ENCODE data around the gene TET3. TPM values are rescaled to one million over a fixed set of nuclear protein-coding genes. Genes with fewer than 3 reads are reported as not detected.
A peak's percentile ranks its signal among the peaks of the same experiment; 100 is the strongest.

The TET3 gene
- polyA plus RNA-seq, 2 donors = 4.5 to 6.7 TPM

- WGBS, 2 donors = 11% methylated on average over 24 of the region's 24 CpGs
- peak overlapping the region; percentile 58 to 62 for H3K4me3 ChIP-seq (ENCODE audit: low read depth in 1 of 2, low read length in 2 of 2)
- peaks cover 18 to 35% of the 10 kb centered on the region in 2 donors for H3K4me1 ChIP-seq (ENCODE audit: control insufficient read depth in 2 of 2, insufficient read depth in 2 of 2, low read length in 1 of 2)
- no peaks in the 10 kb centered on the region for H3K27me3 ChIP-seq (ENCODE audit: control insufficient read depth in 1 of 2, insufficient read depth in 2 of 2, low read length in 2 of 2)
- peaks cover 0 to 8% of the 10 kb centered on the region in 2 donors for H3K36me3 ChIP-seq (ENCODE audit: control insufficient read depth in 2 of 2, insufficient read depth in 2 of 2, low read length in 1 of 2)
- no peak overlapping the region for H3K27ac ChIP-seq (ENCODE audit: low read depth in 2 of 2, low read length in 1 of 2)
- H3K9me3 ChIP-seq (ENCODE audit: control insufficient read depth in 2 of 2, insufficient read depth in 1 of 2, low read depth in 1 of 2, low read length in 1 of 2) = no peaks in the 10 kb centered on the region
Observed at GRCh38 chr2:74001781-74002504, 17.2 kb downstream of the TET3 start.

- Histone ChIP-seq H3K4me1 (ENCODE audit: control insufficient read depth in 2 of 2, insufficient read depth in 2 of 2, low read length in 1 of 2) (peaks cover 18 to 35% of the 10 kb centered on the region in 2 donors), H3K4me3 (ENCODE audit: low read depth in 1 of 2, low read length in 2 of 2) (peak overlapping the region; percentile 58 to 62), H3K36me3 (ENCODE audit: control insufficient read depth in 2 of 2, insufficient read depth in 2 of 2, low read length in 1 of 2) (peaks cover 0 to 8% of the 10 kb centered on the region in 2 donors), H3K27ac (ENCODE audit: low read depth in 2 of 2, low read length in 1 of 2) (peak overlapping the region; percentile 23 to 63), H3K9me3 (ENCODE audit: control insufficient read depth in 2 of 2, insufficient read depth in 1 of 2, low read depth in 1 of 2, low read length in 1 of 2) (no peaks in the 10 kb centered on the region), H3K27me3 (ENCODE audit: control insufficient read depth in 1 of 2, insufficient read depth in 2 of 2, low read length in 2 of 2) (no peaks in the 10 kb centered on the region)
- 4% methylated on average over 63 to 68 of the region's 68 CpGs for whole genome bisulfite sequencing, 2 donors
Observed at GRCh38 chr2:74002505-74003421, 18.1 kb downstream of the TET3 start.

DNA sequence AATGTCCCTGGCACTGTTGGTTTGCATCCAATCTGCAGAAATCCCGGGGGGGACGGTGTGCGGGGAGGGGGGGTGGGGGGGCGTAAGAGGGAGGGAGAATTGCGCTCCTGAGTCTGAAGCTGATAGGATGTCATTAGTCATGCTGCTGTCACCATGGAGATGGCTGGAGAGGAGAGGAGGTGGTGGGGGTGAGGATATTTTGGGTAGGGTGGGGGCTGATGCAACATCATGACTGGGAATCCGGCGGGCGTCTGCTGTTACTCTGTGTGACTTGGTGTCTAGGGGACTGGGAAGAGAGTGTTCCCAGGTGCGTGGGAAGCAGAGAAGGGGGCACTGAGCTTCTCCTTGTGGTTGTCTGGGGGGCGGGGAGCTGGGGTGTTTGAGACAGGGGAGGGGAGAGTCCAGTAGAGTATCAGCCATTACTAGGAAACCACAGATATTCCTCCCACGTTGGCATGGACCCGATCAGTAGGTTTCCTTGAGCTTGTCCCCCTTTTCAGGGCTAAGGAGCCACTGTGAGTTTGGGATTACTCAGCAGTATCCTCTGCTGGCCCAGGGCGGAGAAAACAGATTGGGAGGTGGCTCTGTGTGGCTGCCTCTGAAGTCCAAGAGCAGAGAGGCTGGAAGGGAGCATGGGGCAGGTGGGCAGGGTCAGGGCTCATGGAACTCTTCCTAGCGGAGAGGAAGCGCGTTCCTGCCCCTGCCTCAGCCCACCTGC, 18.9 kb downstream of the TET3 start:
- no peaks in the 10 kb centered on the region for H3K9me3 ChIP-seq (ENCODE audit: control insufficient read depth in 2 of 2, insufficient read depth in 1 of 2, low read depth in 1 of 2, low read length in 1 of 2)
- H3K4me3 ChIP-seq (ENCODE audit: low read depth in 1 of 2, low read length in 2 of 2) = peak overlapping the region in 1 of 2 donors; percentile 62
- H3K27me3 ChIP-seq (ENCODE audit: control insufficient read depth in 1 of 2, insufficient read depth in 2 of 2, low read length in 2 of 2) = no peaks in the 10 kb centered on the region
- H3K36me3 ChIP-seq (ENCODE audit: control insufficient read depth in 2 of 2, insufficient read depth in 2 of 2, low read length in 1 of 2) = peaks cover 0 to 8% of the 10 kb centered on the region in 2 donors
- peaks cover 18 to 35% of the 10 kb centered on the region in 2 donors for H3K4me1 ChIP-seq (ENCODE audit: control insufficient read depth in 2 of 2, insufficient read depth in 2 of 2, low read length in 1 of 2)
- no peak overlapping the region for H3K27ac ChIP-seq (ENCODE audit: low read depth in 2 of 2, low read length in 1 of 2)
- 50 to 54% methylated on average over 15 to 16 of the region's 16 CpGs for WGBS, 2 donors

GRCh38 chr2:74004212-74005182, 19.8 kb downstream of the TET3 start:
- H3K4me1 ChIP-seq (ENCODE audit: control insufficient read depth in 2 of 2, insufficient read depth in 2 of 2, low read length in 1 of 2) = peaks cover 21 to 42% of the 10 kb centered on the region in 2 donors
- H3K27me3 ChIP-seq (ENCODE audit: control insufficient read depth in 1 of 2, insufficient read depth in 2 of 2, low read length in 2 of 2) = no peaks in the 10 kb centered on the region
- H3K9me3 ChIP-seq (ENCODE audit: control insufficient read depth in 2 of 2, insufficient read depth in 1 of 2, low read depth in 1 of 2, low read length in 1 of 2) = no peaks in the 10 kb centered on the region
- H3K4me3 ChIP-seq (ENCODE audit: low read depth in 1 of 2, low read length in 2 of 2) = no peak overlapping the region
- WGBS, 2 donors = 78 to 85% methylated on average over 18 of the region's 18 CpGs
- peaks cover 0 to 8% of the 10 kb centered on the region in 2 donors for H3K36me3 ChIP-seq (ENCODE audit: control insufficient read depth in 2 of 2, insufficient read depth in 2 of 2, low read length in 1 of 2)
- no peak overlapping the region for H3K27ac ChIP-seq (ENCODE audit: low read depth in 2 of 2, low read length in 1 of 2)

DNA sequence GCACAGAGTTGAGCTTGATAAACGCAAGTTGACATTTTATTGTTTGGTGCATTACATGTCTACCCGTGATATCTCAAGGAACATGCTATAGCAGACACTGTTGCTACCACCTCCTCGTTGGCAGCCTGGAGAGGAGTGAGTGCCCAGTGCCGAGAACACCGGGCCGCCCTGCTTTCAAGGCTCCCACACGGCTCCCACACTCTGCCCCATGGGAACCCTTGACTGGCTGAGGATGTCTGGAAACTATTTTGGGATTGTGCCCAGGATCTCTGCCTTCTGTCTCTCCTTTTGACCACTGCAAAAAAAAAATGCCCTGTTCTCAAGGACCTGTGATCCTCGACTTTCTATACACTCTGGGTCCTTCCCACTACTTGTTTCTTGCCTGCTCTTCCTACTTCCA, 21.1 kb downstream of the TET3 start:
- 77 to 87% methylated on average over 8 of the region's 8 CpGs for whole genome bisulfite sequencing, 2 donors
- Histone ChIP-seq H3K27ac (ENCODE audit: low read depth in 2 of 2, low read length in 1 of 2) (no peak overlapping the region), H3K9me3 (ENCODE audit: control insufficient read depth in 2 of 2, insufficient read depth in 1 of 2, low read depth in 1 of 2, low read length in 1 of 2) (no peaks in the 10 kb centered on the region), H3K4me3 (ENCODE audit: low read depth in 1 of 2, low read length in 2 of 2) (no peak overlapping the region), H3K4me1 (ENCODE audit: control insufficient read depth in 2 of 2, insufficient read depth in 2 of 2, low read length in 1 of 2) (peaks cover 17 to 40% of the 10 kb centered on the region in 2 donors), H3K27me3 (ENCODE audit: control insufficient read depth in 1 of 2, insufficient read depth in 2 of 2, low read length in 2 of 2) (no peaks in the 10 kb centered on the region), H3K36me3 (ENCODE audit: control insufficient read depth in 2 of 2, insufficient read depth in 2 of 2, low read length in 1 of 2) (peaks cover 0 to 8% of the 10 kb centered on the region in 2 donors)

DNA sequence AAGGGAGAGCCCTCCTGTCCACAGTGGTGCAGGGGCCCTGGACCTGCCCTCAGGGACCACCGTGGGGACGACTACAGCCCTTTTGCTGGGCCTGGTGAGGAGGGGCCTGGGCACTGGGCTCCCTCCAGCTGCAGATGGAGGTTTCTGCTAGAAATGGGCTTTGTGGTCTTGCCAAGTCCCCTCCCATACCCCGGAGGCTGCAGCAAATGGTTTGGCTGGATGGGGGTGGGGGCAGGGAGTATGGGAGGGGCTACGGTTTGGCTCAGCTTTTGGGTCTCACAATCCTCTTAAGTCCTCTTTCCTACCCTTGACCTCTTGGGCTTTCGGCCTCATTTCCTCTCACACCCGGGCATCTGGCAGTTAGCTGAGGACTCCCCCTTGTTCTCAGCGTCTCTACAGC, 21.7 kb downstream of the TET3 start:
- no peaks in the 10 kb centered on the region for H3K9me3 ChIP-seq (ENCODE audit: control insufficient read depth in 2 of 2, insufficient read depth in 1 of 2, low read depth in 1 of 2, low read length in 1 of 2)
- no peaks in the 10 kb centered on the region for H3K27me3 ChIP-seq (ENCODE audit: control insufficient read depth in 1 of 2, insufficient read depth in 2 of 2, low read length in 2 of 2)
- H3K4me3 ChIP-seq (ENCODE audit: low read depth in 1 of 2, low read length in 2 of 2) = no peak overlapping the region
- no peak overlapping the region for H3K27ac ChIP-seq (ENCODE audit: low read depth in 2 of 2, low read length in 1 of 2)
- peaks cover 0 to 8% of the 10 kb centered on the region in 2 donors for H3K36me3 ChIP-seq (ENCODE audit: control insufficient read depth in 2 of 2, insufficient read depth in 2 of 2, low read length in 1 of 2)
- H3K4me1 ChIP-seq (ENCODE audit: control insufficient read depth in 2 of 2, insufficient read depth in 2 of 2, low read length in 1 of 2) = peaks cover 17 to 39% of the 10 kb centered on the region in 2 donors
- WGBS, 2 donors = 28 to 36% methylated on average over 7 of the region's 7 CpGs

DNA sequence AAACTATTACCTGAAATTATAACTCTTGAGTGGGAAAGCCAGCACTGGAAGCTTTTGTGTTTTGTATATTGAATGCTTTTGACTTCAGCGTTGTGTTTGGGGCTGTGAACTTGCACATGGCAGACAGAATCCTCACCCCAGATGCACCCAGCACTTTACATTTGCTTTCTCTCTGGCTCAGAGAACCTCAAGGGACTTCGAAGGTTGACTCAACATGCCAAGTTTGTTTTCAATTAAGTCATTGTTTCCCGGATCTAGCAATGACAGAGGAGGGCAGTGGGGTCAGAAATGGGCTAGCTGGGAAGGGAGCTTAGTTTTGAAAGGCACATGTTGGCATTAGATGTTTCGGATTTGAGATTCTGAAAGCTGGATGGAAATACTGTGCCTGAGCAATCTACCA, 22.4 kb downstream of the TET3 start:
- Histone ChIP-seq H3K36me3 (ENCODE audit: control insufficient read depth in 2 of 2, insufficient read depth in 2 of 2, low read length in 1 of 2) (peaks cover 0 to 8% of the 10 kb centered on the region in 2 donors), H3K4me1 (ENCODE audit: control insufficient read depth in 2 of 2, insufficient read depth in 2 of 2, low read length in 1 of 2) (peaks cover 14 to 33% of the 10 kb centered on the region in 2 donors)
- 56 to 60% methylated on average over 4 of the region's 4 CpGs for WGBS, 2 donors

GRCh38 chr2:74007711-74008110, 23.0 kb downstream of the TET3 start:
- H3K27ac ChIP-seq (ENCODE audit: low read depth in 2 of 2, low read length in 1 of 2) = no peak overlapping the region
- peaks cover 0 to 8% of the 10 kb centered on the region in 2 donors for H3K36me3 ChIP-seq (ENCODE audit: control insufficient read depth in 2 of 2, insufficient read depth in 2 of 2, low read length in 1 of 2)
- H3K27me3 ChIP-seq (ENCODE audit: control insufficient read depth in 1 of 2, insufficient read depth in 2 of 2, low read length in 2 of 2) = no peaks in the 10 kb centered on the region
- no peak overlapping the region for H3K4me3 ChIP-seq (ENCODE audit: low read depth in 1 of 2, low read length in 2 of 2)
- no peaks in the 10 kb centered on the region for H3K9me3 ChIP-seq (ENCODE audit: control insufficient read depth in 2 of 2, insufficient read depth in 1 of 2, low read depth in 1 of 2, low read length in 1 of 2)
- peaks cover 14 to 32% of the 10 kb centered on the region in 2 donors for H3K4me1 ChIP-seq (ENCODE audit: control insufficient read depth in 2 of 2, insufficient read depth in 2 of 2, low read length in 1 of 2)
- 86 to 91% methylated on average over 5 of the region's 5 CpGs for WGBS, 2 donors

More for the DNA sequence above, 22.4 kb downstream of the TET3 start:
- H3K27me3 ChIP-seq (ENCODE audit: control insufficient read depth in 1 of 2, insufficient read depth in 2 of 2, low read length in 2 of 2) = no peaks in the 10 kb centered on the region
- no peak overlapping the region for H3K4me3 ChIP-seq (ENCODE audit: low read depth in 1 of 2, low read length in 2 of 2)
- H3K9me3 ChIP-seq (ENCODE audit: control insufficient read depth in 2 of 2, insufficient read depth in 1 of 2, low read depth in 1 of 2, low read length in 1 of 2) = no peaks in the 10 kb centered on the region
- no peak overlapping the region for H3K27ac ChIP-seq (ENCODE audit: low read depth in 2 of 2, low read length in 1 of 2)
